Activated CD4-positive, CD25-positive, alpha-beta regulatory T cell treated with anti-CD3 and anti-CD28 coated beads, Interleukin-2, amount 50 U/mL, for 24 hours (primary cell): ENCODE measurements around the gene BCOR.

Source experiments
- ATAC-seq, 2 donors: fragments of 150-1000 bp; cut with Tn5 transposase; one replicate each; pipeline ENCODE4 v1.10.0; 2021; ENCODE audit warnings: mild to moderate bottlenecking in 1 of 2, moderate library complexity in 1 of 2

Gene BCOR

DNA sequence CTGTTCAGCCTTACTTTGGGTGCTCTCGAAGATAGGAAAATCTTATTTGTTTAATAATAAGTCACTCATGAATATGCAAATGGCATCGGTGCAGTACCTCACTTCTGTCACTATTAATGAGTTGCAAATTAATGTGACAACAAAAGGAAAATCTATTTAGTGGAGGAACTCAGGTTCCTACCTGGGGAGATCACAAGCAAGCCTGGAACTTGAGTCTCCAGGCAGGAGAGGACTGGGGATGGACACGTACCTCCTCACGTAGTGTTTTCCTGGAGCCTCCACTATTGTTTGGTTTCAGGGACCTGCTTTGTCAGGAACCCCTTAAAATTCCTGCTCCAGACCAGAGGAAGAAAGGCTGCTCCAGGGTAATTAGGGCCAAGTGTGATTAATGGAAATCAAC is 82.1 kb downstream of the BCOR start:
- no peak for ATAC-seq

- ATAC-seq: peak; percentile 30 to 39
Measured at GRCh38 chrX:40013266-40014195, 84.2 kb downstream of the BCOR start.

DNA sequence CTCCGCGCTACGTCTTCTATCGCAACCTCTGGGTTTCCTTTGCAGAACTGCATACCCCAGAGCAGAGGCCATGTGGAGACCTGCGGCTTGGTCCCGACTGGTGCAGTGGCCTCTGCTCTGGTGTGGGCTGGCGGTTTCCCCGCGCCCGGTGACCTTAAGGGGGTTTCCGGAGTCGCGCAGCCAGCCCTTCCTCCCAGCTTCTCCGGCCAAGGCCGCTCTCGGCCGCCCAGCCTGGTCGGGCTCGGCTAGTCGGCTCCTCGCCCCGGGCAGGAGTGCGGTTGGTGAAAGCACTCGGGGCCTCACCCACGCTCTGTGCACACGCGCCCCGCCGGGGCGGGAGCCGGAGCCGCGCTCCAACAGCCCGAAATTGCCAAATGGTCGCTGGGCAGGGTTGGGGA is 84.9 kb downstream of the BCOR start:
- peak; percentile 19 to 45 for ATAC-seq

GRCh38 chrX:40012039-40012867 is 85.5 kb downstream of the BCOR start:
- ATAC-seq: peak in 1 of 2 donors; percentile 30

DNA sequence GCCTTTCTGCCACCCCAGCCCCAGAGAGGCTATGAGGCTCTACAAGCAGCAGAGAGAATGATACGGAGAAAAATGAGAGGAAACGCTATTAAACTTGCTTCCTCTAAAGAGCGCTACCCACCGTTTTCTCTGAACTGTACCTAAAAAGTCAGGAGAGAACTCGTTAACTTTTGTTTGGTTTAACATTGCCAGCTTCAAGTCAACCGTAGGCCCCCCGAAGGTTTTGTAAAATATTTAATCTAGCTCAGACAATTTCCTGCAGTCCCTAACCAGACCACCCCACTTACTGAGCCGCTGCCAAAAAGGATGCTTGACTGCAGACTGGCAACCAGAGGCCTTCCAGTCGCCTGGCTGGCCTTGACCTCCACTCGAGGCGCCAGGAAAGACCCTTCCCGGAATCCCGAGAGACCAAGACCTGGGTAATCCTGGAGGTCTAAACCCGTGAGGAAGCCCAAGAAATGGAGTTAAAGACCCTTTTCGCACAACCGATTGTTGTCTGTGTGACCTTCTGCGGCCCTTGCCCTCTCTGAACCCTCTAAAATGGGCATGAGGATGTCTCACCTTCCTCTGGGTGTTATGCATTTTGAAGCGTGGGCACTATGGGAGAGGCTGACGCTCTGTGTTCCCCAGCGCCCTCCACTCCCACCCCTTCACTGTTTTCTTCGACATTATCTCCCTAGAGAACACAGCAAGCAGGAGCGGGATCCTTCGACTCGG is 86.3 kb downstream of the BCOR start:
- ATAC-seq: no peak

DNA sequence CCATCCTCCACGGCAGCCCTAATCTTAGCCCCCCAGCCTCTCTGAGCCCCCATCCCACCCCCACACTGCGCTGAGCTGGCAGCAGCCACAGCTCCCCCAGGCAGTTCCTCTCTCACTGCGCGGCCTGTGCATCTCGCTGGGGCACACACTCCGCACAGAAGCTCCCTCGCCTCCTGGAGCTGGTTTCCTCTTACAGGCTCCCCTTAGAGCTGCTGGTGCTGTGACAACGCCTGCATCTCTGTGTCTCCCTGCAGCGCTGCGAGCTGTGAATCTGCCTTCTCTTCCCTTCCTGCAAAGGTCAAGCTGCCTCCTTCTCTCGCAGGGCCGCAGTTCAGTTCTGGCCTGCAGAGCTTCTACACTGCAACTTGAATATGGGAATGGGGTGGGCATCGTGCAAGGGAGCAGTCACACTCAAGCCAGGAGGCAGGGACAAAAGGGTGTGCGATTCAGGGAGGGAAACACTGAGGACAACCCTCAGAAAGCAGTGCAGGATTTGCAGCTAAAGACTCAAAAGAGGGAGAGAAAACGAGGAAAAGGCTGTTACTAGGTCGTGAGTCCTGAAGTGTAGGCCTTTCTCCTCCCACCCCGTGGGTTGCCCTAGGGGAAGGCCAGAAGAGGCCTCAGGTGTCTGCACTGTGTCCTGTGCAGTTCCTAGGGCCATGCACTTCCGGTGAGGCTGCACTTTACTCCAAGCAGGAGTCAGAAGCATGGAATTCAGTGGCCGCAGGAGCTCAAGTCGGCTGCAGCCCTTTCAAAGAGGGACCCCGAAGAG is 87.0 kb downstream of the BCOR start:
- no peak for ATAC-seq

DNA sequence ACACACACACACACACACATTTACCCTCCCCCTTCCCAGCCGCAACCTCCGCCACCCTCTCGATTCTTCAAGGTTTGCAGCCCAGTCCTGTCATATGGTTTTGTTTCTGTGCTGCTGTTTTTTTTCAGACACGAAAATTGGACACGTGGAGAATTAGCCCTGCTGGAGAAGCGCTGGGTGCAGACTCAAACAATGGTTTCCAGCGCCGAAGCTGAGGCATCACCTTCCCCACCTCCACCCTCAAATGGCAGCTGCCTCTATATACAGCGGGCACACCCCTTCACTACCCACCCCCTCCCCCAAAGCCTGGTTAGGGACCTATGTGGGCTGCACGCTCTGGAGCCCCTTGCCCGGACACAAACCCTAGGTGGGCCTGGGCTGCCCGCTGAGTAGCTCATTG is 87.9 kb downstream of the BCOR start:
- no peak for ATAC-seq

DNA sequence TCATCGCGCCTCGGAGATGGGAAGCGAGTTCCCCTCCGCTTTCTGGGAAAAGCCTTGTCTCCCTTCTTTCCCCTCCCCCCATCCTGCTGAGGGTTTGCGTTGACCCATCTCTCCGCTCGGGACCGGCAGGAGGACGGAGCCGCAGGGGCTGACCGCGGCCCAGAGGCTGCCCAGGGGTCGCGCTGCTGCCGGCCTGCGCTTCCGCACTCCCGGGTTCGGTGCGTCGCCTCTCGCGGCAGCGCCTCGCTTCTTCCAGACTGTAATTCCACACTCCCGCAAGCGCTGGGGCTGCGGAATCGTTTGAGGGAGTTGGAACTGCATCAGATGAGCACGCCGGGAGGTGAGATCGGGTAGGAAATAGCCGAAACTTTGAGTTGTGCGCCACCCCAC is 88.3 kb downstream of the BCOR start:
- no peak for ATAC-seq

- no peak for ATAC-seq
Measured at GRCh38 chrX:40008791-40009461, 88.8 kb downstream of the BCOR start.

DNA sequence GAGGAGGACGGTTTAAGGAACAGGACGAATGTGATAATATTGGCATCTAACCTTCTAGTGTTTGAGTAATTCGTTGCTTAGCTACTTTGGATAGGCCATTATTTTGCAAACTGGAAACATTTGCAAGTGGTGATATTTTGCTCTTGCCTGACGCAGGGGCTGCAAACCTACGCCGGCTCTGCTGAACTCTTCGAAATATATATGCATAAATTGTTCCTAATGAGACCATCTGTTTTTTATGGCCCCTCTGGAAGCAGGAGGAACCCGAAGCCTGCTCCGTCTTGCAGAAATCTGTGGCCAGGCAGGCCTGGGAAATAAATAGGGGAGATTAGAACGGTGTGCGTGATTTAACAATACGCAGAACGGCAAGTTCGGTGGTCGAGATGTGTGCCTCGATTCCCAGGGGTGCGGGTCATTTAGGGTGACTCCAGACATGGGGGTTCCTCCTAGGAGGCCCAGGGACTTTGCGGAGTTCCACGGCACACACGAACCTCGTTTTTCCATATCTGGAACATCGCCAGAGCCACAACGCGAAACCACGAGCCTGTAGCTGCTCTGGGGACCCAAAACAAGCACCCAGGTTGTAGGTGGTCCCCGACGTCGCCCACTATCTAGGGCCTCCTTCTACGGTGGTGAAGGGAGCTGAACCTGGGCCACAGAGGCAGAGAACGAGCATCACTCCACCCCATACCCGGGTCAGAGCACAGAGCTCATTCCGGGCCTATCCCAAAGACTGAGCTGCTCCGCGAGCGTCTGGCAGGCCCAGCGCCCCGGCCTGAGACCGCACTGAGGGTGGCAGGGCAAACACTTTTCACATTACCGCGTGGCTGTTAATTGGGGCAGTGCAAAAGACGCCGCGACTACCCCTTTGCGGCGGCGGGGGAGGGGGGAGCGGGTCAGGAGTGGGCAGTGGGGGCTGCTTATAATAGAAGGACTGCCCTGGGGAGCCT is 89.7 kb downstream of the BCOR start:
- no peak for ATAC-seq

GRCh38 chrX:40007131-40007755 is 90.5 kb downstream of the BCOR start:
- ATAC-seq: no peak

DNA sequence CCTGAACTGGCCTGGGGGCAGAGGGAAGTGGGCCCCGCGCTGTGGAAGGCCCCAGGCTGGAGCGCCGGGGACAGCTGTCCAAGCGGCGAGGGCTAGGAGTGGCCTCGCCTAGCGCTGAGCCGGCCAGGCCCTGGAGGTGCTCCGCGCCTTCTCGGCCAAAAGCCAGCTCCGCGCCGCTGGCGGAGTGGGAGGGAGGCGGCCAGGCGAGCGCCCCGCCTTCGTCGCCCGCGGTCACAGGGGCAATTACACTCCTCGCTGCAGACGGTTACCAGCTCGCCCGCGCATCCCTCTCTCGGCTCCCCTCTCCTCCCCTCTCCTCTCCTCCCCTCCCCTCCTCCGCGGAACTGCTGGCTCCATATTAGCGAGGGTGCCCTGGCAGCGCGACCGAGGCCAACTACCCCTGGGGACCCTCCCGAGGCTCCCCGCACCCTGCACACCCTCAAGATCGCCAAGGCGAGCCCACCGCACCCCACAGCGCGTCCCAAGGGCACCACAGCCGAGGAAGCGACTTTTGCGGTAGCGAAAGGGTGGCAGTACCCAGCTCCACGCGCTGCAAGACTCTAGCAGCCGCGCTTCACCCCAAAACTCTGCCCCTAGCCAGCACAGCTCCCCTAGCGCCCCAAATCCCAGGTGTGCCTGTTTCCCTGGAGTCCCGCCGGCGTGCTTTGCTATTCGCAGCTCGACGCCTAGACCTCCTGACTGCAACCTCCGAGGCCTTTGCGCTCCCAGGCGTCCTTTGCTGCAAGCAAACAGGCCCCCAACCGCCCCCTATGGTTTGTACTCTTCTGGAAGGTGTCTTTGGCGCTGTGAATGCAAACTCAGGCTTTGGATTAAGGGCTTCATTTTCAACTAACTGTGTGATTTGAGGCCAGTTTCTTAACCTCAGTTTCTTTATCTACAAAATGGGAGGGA is 91.4 kb downstream of the BCOR start:
- peak; percentile 53 to 64 for ATAC-seq

- ATAC-seq: no peak
Measured at GRCh38 chrX:40005292-40006011, 92.3 kb downstream of the BCOR start.

GRCh38 chrX:40004921-40005291 is 92.9 kb downstream of the BCOR start:
- no peak for ATAC-seq

DNA sequence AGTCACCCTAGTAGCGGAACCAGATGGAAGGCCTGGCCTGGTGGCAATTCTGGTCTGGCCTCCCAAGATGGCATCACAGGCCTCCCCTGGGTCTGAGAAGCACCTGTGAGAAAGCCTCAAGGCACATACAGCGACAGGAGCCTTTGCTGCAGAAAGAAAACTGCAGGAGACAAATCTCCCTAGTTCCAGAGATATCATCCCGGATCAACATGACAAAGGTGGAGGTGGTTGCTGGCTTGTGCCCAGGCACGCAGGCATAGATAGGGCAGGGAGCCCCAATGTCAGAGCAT is 93.6 kb downstream of the BCOR start:
- no peak for ATAC-seq

DNA sequence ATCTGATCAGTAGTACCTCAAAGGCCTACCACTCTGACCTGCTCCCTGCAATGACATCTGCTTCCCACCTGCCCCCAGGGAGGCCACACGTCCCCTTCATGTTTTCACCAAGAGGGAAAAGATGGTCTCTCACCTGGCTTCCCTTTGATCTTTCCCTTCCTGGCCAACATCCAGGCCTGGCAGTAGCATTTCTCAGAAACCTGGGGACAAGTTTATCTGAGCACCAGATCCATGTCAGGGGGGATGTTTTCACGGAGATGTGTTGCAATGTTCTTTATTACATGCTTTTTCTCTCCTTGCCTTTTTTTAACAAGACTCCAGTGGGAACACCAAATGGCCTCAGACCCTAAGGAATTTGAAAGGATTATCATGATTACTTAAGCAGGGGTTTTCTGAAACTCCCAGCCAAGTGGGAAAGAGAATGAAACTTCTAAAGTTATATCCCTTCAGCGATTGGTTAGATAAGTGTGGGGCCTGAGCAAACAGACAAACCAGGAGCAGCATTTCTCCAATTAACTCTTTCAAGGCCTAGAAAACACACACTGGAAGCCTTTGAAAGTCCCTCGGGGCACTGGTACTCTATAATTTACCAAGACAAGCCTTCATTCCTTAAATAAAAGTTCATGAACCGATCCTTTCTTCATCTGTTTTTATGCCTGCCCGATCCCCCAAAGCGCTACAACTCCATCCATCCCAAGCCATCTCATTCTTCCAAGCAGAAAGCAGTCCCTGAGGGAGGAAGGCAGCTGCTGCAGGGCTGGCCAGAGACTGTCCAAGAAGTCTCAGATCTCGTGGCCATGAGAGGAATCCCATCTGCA is 94.1 kb downstream of the BCOR start:
- no peak for ATAC-seq

- ATAC-seq: no peak
Measured at GRCh38 chrX:40003071-40003427, 94.7 kb downstream of the BCOR start.
